ENCODE measurements around the gene NRG3.

Gene NRG3

GRCh38 chr10:82377608-82378007 is 502.6 kb downstream of the NRG3 start:
- Mint-ChIP-seq H3K4me3 (no peak overlapping the region), H3K36me3 (no peaks in the 10 kb centered on the region), H3K9me3 (peaks cover 0 to 2% of the 10 kb centered on the region in 2 donors), H3K27ac (no peak overlapping the region), H3K27me3 (no peaks in the 10 kb centered on the region), H3K4me1 (no peaks in the 10 kb centered on the region)
- no peak for ATAC-seq (replicated peaks)
- no peak for DNase-seq

- peaks cover 0 to 2% of the 10 kb centered on the region in 2 donors for H3K9me3 Mint-ChIP-seq
- no peak overlapping the region for H3K4me3 Mint-ChIP-seq
- DNase-seq (no peak), ATAC-seq (replicated peaks) (no peak)
- H3K27ac Mint-ChIP-seq = no peak overlapping the region
- H3K4me1 Mint-ChIP-seq = no peaks in the 10 kb centered on the region
- no peaks in the 10 kb centered on the region for H3K27me3 Mint-ChIP-seq
- no peaks in the 10 kb centered on the region for H3K36me3 Mint-ChIP-seq
Observed at GRCh38 chr10:82378146-82378545, 503.2 kb downstream of the NRG3 start.

GRCh38 chr10:82383350-82383749 is 508.4 kb downstream of the NRG3 start:
- no peak overlapping the region for H3K27ac Mint-ChIP-seq
- no peak overlapping the region for H3K4me3 Mint-ChIP-seq
- no peaks in the 10 kb centered on the region for H3K9me3 Mint-ChIP-seq
- DNase-seq (no peak), ATAC-seq (replicated peaks) (no peak)
- H3K36me3 Mint-ChIP-seq = no peaks in the 10 kb centered on the region
- H3K4me1 Mint-ChIP-seq = no peaks in the 10 kb centered on the region
- H3K27me3 Mint-ChIP-seq = no peaks in the 10 kb centered on the region

GRCh38 chr10:82390866-82391658 is 516.1 kb downstream of the NRG3 start:
- no peaks in the 10 kb centered on the region for H3K4me1 Mint-ChIP-seq
- DNase-seq = no peak
- no peaks in the 10 kb centered on the region for H3K27me3 Mint-ChIP-seq
- peaks cover 0 to 3% of the 10 kb centered on the region in 2 donors for H3K9me3 Mint-ChIP-seq
- ATAC-seq (replicated peaks) = no peak
- H3K36me3 Mint-ChIP-seq = no peaks in the 10 kb centered on the region
- no peak overlapping the region for H3K27ac Mint-ChIP-seq
- H3K4me3 Mint-ChIP-seq = no peak overlapping the region

- DNase-seq (no peak), ATAC-seq (replicated peaks) (no peak)
- Mint-ChIP-seq H3K27ac (no peak overlapping the region), H3K4me1 (no peaks in the 10 kb centered on the region), H3K4me3 (no peak overlapping the region), H3K27me3 (no peaks in the 10 kb centered on the region), H3K9me3 (peaks cover 0 to 3% of the 10 kb centered on the region in 2 donors), H3K36me3 (no peaks in the 10 kb centered on the region)
Observed at GRCh38 chr10:82391971-82392370, 517.0 kb downstream of the NRG3 start.

- no peaks in the 10 kb centered on the region for H3K27me3 Mint-ChIP-seq
- H3K36me3 Mint-ChIP-seq = no peaks in the 10 kb centered on the region
- no peak overlapping the region for H3K27ac Mint-ChIP-seq
- no peak for DNase-seq
- no peak overlapping the region for H3K4me3 Mint-ChIP-seq
- H3K4me1 Mint-ChIP-seq = no peaks in the 10 kb centered on the region
- H3K9me3 Mint-ChIP-seq = peaks cover 0 to 3% of the 10 kb centered on the region in 2 donors
- no peak for ATAC-seq (replicated peaks)
Observed at GRCh38 chr10:82392533-82392932, 517.5 kb downstream of the NRG3 start.

GRCh38 chr10:82394122-82394521 is 519.1 kb downstream of the NRG3 start:
- Mint-ChIP-seq H3K36me3 (no peaks in the 10 kb centered on the region), H3K9me3 (peaks cover 0 to 3% of the 10 kb centered on the region in 2 donors), H3K4me1 (no peaks in the 10 kb centered on the region), H3K27ac (no peak overlapping the region), H3K4me3 (no peak overlapping the region), H3K27me3 (no peaks in the 10 kb centered on the region)
- no peak for ATAC-seq (replicated peaks)
- no peak for DNase-seq

GRCh38 chr10:82394987-82395386 is 520.0 kb downstream of the NRG3 start:
- no peak overlapping the region for H3K27ac Mint-ChIP-seq
- no peak for ATAC-seq (replicated peaks)
- no peaks in the 10 kb centered on the region for H3K4me1 Mint-ChIP-seq
- peaks cover 0 to 3% of the 10 kb centered on the region in 2 donors for H3K9me3 Mint-ChIP-seq
- H3K4me3 Mint-ChIP-seq = no peak overlapping the region
- no peaks in the 10 kb centered on the region for H3K27me3 Mint-ChIP-seq
- no peak for DNase-seq
- no peaks in the 10 kb centered on the region for H3K36me3 Mint-ChIP-seq

GRCh38 chr10:82396886-82397285 is 521.9 kb downstream of the NRG3 start:
- no peak for DNase-seq
- Mint-ChIP-seq H3K4me1 (no peaks in the 10 kb centered on the region), H3K4me3 (no peak overlapping the region), H3K9me3 (peaks cover 0 to 3% of the 10 kb centered on the region in 2 donors), H3K27me3 (no peaks in the 10 kb centered on the region), H3K27ac (no peak overlapping the region), H3K36me3 (no peaks in the 10 kb centered on the region)
- ATAC-seq (replicated peaks) = no peak

- ATAC-seq (replicated peaks) = no peak
- no peaks in the 10 kb centered on the region for H3K36me3 Mint-ChIP-seq
- peaks cover 0 to 3% of the 10 kb centered on the region in 2 donors for H3K9me3 Mint-ChIP-seq
- H3K27me3 Mint-ChIP-seq = no peaks in the 10 kb centered on the region
- H3K4me3 Mint-ChIP-seq = no peak overlapping the region
- no peaks in the 10 kb centered on the region for H3K4me1 Mint-ChIP-seq
- H3K27ac Mint-ChIP-seq = no peak overlapping the region
- no peak for DNase-seq
Observed at GRCh38 chr10:82397854-82398253, 522.9 kb downstream of the NRG3 start.

- Mint-ChIP-seq H3K27ac (no peak overlapping the region), H3K4me3 (no peak overlapping the region), H3K9me3 (peaks cover 0 to under 1% of the 10 kb centered on the region in 2 donors), H3K36me3 (no peaks in the 10 kb centered on the region), H3K27me3 (no peaks in the 10 kb centered on the region), H3K4me1 (no peaks in the 10 kb centered on the region)
- ATAC-seq (replicated peaks) = no peak
- DNase-seq = no peak
Observed at GRCh38 chr10:82399850-82400249, 524.9 kb downstream of the NRG3 start.

GRCh38 chr10:82400841-82401240 is 525.8 kb downstream of the NRG3 start:
- no peaks in the 10 kb centered on the region for H3K27me3 Mint-ChIP-seq
- H3K36me3 Mint-ChIP-seq = no peaks in the 10 kb centered on the region
- ATAC-seq (replicated peaks) (no peak), DNase-seq (no peak)
- H3K4me3 Mint-ChIP-seq = no peak overlapping the region
- peaks cover 0 to 5% of the 10 kb centered on the region in 2 donors for H3K9me3 Mint-ChIP-seq
- no peaks in the 10 kb centered on the region for H3K4me1 Mint-ChIP-seq
- no peak overlapping the region for H3K27ac Mint-ChIP-seq

GRCh38 chr10:82402906-82403401 is 528.0 kb downstream of the NRG3 start:
- Mint-ChIP-seq H3K9me3 (peaks cover 0 to 5% of the 10 kb centered on the region in 2 donors), H3K4me1 (no peaks in the 10 kb centered on the region), H3K4me3 (no peak overlapping the region), H3K27me3 (no peaks in the 10 kb centered on the region), H3K36me3 (no peaks in the 10 kb centered on the region), H3K27ac (no peak overlapping the region)
- ATAC-seq (replicated peaks) (no peak), DNase-seq (no peak)

- Mint-ChIP-seq H3K27me3 (no peaks in the 10 kb centered on the region), H3K36me3 (no peaks in the 10 kb centered on the region), H3K4me3 (no peak overlapping the region), H3K4me1 (no peaks in the 10 kb centered on the region), H3K9me3 (peaks cover 0 to 5% of the 10 kb centered on the region in 2 donors), H3K27ac (no peak overlapping the region)
- DNase-seq (no peak), ATAC-seq (replicated peaks) (no peak)
Observed at GRCh38 chr10:82409671-82410070, 534.7 kb downstream of the NRG3 start.

- DNase-seq (no peak), ATAC-seq (replicated peaks) (no peak)
- Mint-ChIP-seq H3K27me3 (no peaks in the 10 kb centered on the region), H3K27ac (no peak overlapping the region), H3K36me3 (no peaks in the 10 kb centered on the region), H3K4me3 (no peak overlapping the region), H3K4me1 (no peaks in the 10 kb centered on the region), H3K9me3 (no peaks in the 10 kb centered on the region)
Observed at GRCh38 chr10:82411416-82411815, 536.4 kb downstream of the NRG3 start.
